HL-60/S4 treated with phorbol 12-myristate 13-acetate at 8.2 ng/mL for 4 days and 3 days (cell line): ENCODE data around the gene SLC22A17.
"Not testable (repeated sequence)": the region's sequence is repeated elsewhere in the genome, so short reads cannot be mapped to it uniquely, and the experiment has no call there.

Source experiments
- in situ Hi-C: fragments of 300-500 bp; cut with MboI; formaldehyde crosslinking; loops from 2 replicates; pipeline ENCODE4 v1.15.0; 2022; ENCODE audit warnings: low sequenced_read_pairs

The SLC22A17 gene

DNA sequence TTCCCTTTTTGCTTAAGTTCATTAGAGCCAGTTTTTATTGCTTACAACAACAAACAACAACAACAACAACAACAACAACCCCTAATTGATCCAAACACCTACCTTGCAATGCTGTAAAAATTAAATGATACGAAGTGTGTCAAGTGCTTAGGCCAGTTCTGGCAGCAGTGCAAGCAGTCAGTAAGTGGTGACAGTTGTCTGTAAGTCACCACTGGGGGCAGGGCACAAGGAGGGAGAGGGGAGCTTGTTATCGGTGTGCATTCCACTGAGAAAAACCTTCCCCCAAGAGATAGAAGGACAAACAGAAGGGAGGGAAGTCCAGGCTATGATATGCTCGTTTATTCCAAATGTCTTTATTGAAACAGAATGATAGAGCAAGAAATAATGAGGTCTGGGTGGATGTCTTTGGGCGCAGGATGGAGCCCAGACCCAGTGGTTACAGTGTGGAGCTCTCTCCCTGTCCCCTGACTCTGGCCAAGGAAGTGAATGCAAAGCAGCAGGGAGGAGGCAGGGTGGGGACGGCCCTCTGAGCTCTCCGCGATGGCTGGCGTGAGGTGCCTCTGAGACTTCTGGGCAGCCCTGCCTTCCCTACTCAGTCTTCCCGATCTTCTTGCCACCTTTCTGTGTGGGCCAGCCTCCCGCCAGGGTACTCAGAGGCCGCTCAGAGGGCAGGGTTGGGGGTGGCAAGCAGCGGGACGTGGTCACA lies 6.5 kb downstream of the SLC22A17 start:
- in situ Hi-C loops: no loop called here

DNA sequence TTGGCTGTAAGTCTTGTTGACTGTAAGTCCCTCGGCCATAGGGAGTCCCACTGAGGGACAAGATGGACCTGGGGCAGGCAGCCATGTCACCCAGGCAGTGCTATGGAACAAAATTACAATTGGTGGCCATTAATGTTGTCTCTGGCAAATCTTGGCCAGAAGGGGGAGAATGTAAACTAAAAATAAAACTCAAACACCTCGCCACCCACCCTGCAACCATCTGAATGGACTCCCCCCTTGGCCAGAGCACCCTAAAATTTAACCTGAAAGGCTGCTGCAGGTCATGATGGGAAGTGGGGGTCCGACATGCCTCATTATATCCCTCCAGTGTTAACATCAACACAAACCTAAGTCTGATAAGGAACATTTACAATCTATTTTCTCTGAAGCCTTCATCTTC lies 8.2 kb downstream of the SLC22A17 start:
- in situ Hi-C loops: no loop called here

DNA sequence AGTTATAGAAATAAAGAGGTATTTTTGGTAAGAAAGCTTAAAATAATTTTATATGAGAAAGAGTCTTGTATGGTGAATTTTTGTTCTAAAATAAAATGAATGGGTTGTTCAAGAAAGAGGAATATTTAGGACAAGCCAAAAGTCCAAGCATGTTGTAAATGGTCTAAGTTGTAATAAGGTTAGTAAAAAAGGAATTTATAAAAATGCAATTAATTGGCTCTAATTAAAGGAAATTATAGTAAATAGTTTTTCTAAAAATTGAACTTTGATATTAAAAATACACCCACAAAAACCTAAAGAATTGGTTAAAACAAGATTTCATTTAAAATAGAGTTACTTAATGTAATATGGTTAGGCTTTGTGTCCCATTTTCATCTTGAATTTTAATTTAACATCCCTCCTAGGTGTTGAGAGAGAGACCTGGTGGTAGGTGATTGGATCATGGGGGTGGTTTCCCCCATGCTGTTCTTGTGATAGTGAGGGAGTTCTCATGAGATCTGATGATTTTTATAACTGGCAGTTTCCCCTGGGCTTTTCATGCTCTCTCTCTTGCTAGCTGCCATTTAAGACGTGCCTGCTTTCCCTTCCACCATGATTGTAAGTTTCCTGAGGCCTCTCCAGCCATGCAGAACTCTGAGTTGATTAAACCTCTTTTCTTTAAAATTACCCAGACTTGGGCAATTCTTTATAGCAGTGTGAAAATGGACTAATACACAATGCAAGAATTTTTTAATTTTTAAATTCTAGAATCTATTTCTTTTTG lies 13.0 kb downstream of the SLC22A17 start:
- in situ Hi-C loops: no loop called here

DNA sequence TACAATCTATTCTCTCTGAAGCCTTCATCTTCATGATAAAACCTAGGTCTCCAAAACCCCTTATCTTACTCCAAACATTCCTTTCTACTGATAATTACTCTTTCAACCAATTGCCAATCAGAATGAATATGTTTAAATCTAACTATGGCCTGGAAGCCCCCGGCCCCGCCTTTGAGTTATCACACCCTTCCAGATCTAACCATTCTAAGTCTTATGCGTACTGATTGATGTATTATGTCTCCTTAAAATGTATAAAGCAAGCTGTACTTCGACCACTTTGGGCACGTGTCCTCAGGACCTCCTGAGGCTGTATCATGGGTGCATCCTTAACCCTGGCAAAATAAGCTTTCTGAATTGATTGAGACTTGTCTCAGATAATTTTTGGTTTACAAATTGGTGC lies 17.1 kb downstream of the SLC22A17 start:
- in situ Hi-C loops: no loop called here

DNA sequence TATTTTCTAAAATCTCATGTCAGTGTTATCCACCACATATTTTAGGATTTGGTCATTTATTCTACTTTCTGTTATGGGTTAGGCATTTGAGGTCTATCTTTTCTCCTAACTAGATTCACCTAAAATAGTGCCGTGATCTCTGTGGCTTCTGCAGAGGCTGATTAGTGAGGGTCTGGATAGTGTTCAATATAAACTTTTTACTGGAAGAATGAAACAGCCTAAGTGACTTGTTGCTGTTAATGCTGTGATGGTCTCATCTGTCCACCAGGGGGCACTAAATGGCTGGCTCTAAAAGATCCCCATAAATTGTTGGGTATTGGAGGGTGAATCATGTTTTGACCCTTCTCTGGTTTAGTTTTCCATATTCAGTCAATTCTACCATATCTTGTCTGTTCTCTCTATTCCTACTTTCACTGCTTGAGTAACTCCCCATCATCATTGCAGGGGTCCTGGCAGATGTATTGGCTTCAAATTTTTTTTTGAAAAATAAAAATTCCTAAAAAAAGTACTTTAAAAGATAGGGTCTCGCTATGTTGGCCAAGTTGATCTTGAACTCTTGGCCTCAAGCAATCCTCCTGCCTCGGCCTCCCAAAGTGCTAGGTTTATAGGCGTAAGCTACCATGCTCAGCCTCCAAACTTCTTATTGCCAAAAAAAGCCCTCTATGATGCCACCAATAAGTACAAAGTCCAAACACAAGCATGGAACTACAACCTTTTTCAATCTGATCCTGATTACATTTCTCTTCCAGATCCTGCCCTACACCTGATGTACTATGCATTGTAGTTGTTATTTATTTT lies 24.5 kb downstream of the SLC22A17 start:
- in situ Hi-C loops: no loop called here

DNA sequence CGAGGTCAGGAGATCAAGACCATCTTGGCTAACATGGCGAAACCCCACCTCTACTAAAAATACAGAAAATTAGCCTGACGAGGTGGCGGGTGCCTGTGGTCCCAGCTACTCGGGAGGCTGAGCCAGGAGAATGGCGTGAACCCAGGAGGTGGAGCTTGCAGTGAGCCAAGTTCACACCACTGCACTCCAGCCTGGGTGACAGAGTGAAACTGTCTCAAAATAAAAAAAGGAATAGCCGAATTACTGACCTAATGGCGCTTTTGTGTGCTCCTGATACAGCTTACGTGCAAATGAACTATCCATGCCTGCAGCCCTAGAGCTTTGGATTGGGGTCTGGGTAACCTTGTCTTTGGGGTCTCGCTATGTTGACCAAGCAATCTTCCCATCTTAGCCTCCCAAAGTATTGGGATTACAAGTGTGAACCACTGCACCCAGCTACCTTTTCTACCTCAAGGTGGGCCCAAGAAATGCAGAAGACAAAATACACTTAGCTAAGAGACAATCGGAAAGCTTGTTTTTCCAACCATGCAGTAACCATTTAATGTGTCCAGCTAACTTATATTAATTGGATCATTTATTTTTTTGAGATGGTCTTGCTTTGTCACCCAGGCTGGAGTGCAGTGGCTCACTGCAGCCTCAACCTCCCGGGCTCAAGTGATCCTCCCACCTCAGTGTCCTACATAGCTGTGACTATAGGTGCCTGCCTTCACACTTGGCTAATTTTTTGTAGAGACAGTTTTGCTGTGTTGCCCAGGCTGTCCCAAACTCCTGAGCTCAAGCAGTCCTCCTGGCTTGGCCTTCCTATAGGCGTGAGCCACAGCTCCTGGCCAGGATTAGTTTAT lies 26.0 kb downstream of the SLC22A17 start:
- in situ Hi-C loops: no loop called here

DNA sequence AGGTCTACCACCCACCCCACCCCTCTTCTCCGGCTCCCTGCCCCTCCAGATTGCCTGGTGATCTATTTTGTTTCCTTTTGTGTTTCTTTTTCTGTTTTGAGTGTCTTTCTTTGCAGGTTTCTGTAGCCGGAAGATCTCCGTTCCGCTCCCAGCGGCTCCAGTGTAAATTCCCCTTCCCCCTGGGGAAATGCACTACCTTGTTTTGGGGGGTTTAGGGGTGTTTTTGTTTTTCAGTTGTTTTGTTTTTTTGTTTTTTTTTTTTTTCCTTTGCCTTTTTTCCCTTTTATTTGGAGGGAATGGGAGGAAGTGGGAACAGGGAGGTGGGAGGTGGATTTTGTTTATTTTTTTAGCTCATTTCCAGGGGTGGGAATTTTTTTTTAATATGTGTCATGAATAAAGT lies 26.9 kb downstream of the SLC22A17 start:
- in situ Hi-C loops: not testable (repeated sequence)

DNA sequence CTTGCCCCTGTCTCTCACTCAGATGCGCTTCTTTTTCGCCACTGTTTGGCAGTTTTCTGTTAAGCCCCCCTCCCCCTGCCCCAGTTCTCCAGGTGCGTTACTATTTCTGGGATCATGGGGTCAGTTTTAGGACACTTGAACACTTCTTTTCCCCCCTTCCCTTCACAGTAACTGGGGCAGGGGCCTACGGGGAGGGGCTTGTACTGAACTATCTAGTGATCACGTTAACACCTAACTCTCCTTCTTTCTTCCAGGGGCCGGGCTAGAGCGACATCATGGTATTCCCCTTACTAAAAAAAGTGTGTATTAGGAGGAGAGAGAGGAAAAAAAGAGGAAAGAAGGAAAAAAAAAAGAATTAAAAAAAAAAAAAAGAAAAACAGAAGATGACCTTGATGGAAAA lies 27.7 kb downstream of the SLC22A17 start:
- in situ Hi-C loops: no loop called here

DNA sequence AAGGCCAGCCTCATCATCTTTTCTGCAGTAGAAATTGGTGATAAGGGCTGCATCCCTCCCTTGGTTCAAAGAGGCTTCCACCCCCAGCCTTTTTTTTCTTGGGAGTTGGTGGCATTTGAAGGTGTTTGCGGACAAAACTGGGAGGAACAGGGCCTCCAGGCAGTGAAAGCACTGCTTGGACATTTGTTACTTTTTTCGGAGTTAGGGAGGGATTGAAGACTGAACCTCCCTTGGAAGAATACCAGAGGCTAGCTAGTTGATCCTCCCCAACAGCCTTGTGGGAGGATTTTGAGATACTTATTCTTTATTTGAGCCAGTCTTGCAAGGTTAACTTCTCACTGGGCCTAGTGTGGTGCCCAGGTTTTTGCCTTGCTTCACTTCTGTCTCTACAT lies 28.2 kb downstream of the SLC22A17 start:
- in situ Hi-C loops: no loop called here

DNA sequence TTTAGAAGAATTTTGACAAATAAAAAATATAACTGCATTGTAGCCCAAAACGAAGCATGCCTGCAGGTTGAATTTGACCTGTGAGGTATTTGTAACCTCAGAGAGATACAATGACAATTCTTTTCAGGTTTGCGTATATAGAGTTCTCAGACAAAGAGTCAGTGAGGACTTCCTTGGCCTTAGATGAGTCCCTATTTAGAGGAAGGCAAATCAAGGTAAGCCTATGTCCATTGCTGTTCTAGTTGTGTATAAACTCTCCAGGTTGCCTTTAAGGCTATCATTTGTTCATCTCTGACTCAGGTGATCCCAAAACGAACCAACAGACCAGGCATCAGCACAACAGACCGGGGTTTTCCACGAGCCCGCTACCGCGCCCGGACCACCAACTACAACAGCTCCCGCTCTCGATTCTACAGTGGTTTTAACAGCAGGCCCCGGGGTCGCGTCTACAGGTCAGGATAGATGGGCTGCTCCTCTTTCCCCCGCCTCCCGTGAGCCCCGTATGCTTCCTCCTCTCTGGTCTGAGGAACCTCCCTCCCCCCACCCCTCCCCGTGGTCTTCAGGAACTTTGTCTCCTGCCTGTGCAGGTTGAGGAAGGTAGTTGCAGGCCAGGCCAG lies 28.7 kb downstream of the SLC22A17 start:
- in situ Hi-C loops: no loop called here

DNA sequence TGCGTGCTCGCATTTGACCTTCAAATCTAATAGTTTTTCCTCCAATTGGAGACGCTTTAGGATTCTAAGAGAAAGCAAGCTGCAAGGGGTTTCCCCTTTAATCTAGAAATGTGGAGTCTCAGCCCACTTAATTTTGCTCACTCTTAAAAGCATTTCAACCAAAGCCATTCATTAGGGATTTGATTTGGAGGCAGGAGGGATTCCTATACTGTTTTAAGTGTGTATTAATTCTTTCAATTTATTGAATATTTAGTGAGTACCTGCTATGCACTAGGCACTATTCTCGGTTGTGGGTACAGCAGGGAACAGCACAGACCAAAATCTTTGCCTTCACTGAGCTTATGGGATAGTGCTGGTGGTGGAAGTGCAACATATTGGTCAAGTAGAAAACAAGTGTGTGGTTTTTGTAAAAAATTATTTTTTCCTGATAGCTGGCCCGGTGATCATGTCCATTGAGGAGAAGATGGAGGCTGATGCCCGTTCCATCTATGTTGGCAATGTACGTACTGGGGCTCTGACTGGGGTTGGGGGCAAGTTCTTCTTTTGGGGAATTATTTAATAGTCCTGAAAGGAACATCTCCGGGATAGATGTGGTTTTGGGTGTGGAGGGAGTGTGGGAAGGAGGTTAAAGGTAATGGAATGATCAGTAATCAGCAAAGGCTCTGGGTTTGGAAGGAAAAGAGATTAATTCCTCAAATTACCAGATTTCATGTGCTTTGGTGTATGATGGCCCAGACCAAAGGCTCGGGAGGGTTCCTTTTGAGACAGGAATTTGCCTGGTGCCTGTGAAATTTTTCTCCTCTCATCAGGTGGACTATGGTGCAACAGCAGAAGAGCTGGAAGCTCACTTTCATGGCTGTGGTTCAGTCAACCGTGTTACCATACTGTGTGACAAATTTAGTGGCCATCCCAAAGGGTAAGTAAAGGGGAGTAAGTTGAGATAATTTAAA lies 29.8 kb downstream of the SLC22A17 start:
- in situ Hi-C loops: no loop called here

DNA sequence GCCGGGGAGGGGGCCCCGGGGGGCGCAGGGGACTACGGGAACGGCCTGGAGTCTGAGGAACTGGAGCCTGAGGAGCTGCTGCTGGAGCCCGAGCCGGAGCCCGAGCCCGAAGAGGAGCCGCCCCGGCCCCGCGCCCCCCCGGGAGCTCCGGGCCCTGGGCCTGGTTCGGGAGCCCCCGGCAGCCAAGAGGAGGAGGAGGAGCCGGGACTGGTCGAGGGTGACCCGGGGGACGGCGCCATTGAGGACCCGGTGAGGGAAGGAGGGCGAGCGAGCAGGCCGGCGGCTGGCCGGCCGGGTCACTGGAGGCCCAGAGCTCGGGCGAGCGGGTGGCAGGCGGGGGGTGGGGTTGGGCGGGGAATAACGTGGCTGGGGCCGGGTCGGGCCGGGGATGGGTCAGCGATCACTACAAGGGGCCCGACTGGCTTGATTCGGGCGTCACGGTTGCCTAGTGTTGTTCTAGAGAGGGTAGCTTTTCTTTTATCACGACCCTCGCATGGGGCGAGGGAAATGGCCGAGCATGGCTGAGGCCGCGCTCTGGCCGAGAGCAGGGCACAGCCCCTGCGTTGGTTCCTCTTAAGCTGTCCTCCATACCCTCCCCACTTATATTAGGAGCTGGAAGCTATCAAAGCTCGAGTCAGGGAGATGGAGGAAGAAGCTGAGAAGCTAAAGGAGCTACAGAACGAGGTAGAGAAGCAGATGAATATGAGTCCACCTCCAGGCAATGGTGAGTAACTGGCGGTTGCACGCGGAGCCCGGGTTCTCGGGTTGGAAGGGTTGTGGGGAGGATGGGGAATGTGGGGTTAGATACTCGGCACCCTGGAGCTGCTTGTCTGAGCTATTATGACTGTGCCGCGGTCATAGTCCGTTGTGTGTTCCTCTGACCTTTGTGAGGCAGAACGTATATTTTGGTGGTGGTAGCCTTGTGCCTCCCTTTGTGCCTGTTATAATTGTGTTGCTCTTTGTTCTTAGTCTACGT lies 30.8 kb downstream of the SLC22A17 start:
- in situ Hi-C loops: no loop called here

DNA sequence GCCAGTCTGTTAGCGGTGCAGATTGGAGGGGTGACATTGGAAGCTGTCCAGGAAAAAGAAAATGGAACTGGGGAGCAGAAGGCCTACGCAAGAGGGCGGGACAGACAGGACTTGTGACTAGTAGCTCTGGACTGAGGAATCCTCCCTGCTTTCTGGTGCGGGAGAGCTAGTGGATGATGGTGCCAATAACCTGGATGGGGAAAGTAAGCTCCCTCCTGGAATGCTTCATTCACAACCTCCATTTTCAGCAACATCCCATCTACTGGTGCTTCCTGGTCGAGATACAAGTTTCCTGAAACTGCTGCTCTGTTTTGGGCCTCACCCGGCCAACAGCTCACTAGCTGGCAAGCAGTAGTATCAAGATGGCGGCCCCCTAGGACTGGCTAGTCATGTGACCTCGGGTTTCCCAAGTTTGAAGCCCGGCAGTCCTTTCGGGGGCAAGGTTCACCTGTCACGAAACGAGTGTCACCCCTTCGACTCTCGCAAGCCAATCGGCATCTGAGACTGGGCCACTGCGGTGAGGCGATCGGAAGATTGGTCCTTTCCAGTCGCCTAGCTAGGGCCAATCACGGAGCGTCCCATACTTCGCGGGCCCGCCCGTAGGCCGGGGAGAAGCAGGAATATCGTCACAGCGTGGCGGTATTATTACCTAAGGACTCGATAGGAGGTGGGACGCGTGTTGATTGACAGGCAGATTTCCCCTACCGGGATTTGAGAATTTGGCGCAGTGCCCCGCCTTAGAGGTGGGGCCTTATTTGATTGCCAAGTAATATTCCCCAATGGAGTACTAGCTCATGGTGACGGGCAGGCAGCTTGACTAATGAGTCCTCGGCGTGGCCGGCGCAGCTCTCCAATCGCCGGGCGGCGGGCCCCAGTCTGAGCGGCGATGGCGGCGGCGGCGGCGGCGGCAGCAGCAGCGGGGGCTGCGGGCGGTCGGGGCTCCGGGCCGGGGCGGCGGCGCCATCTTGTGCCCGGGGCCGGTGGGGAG lies 31.8 kb downstream of the SLC22A17 start, which contains the start of gene PABPN1:
PABPN1 (plus strand) TSS at position 874 of the 988 bp plus-strand sequence; CDS start at position 887, 13 bp downstream.
- in situ Hi-C loops: no loop called here

DNA sequence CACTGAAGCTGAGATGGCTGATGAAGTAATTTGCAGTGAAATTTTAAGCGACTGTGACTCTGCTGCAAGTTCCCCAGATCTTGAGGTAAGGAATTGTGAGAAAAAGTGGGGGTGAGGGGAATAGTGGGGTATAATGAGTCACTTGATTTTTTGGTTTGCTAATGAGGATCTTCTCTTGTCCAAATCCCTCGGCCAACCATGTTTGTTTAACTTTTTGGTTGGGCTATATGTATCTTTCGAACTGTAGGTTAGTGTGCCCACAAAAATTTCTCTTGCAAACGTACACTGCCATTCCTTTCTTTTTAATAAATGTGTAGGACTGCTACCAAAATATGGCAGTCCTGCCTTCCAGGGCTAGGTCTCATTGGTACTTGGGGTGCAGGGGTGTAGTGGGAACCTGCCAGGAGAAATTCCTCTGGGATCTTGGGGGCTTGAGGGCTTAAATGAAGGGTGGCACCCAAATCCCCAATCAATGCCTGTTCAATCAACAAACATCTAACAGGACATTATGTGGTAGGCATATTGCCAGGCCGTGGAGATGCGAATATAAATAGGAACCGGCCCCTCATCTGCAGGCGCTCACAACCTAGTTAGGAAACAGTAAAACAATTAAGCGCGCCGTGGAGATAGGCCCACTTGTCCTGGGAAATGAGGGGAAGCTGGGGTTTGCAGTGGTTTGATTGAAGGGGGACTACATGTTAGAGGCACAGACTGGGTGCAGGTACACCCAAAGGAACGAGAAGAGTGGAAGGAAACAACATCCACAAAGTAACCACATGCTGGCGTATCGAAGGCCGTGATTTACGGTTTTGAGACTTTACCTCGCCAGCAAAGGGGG lies 32.7 kb downstream of the SLC22A17 start:
- in situ Hi-C loops: no loop called here

DNA sequence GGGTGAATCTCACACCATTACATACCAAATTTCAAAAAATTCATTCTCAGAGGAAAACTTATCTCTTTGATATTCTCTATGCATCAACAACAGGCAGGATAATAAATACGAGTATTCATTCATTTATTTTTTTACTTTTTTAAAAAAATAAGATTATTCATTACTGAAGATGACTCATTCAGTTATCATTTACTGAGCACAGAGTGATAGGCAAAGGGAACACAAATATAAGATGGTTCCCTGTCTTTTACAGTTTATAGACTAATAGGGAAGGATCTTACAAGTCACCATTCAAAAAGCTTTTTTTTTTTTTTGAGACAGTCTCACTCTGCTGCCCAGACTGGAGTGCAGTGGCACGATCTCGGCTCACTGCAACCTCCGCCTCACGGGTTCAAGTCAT lies 36.4 kb downstream of the SLC22A17 start:
- in situ Hi-C loops: no loop called here

DNA sequence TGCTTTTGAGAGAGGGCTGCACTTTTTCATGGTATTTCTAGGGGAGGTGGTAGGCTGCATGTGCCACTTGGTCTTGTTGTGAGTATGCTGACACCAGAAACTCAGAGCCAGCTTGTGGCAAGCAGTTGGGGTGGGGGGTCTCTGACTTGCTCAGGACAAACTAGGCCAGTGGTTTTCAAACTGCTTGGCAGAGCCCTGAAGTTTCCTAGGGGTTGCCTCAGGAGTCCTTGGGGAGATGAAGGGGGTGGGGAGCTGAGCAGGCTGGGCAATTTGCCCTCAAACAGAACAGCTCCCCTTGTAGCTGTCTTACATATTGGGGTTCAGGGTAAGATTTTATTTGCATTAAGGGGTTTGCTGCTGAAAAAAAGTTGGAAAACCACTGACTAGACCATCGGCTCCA lies 42.1 kb downstream of the SLC22A17 start:
- in situ Hi-C loops: no loop called here
